Measurements from ENCODE around the gene SLIT1. TPM values are rescaled to one million over a fixed set of nuclear protein-coding genes. Genes with fewer than 3 reads are reported as not detected.

SLIT1 gene
- total RNA-seq, 1 experiment from 2014 or later, result 1.0 TPM

GRCh38 chr10:97136756-97137155 lies 49.0 kb downstream of the SLIT1 start:
- H3K4me2 ChIP-seq (ENCODE audit: low read depth, low read length, poor library complexity, severe bottlenecking), result no peak overlapping the region
- no peak overlapping the region for H3K9ac ChIP-seq (ENCODE audit: low read length)
- no peaks in the 10 kb centered on the region for H3K36me3 ChIP-seq (ENCODE audit: insufficient read depth, low read length)
- H3K4me1 ChIP-seq (ENCODE audit: low read length), result no peaks in the 10 kb centered on the region
- H3K9me2 ChIP-seq (replicated peaks; ENCODE audit: insufficient read depth, low read length), result no peaks in the 10 kb centered on the region
- H3K79me2 ChIP-seq (ENCODE audit: low read length), result no peaks in the 10 kb centered on the region
- H3K27me3 ChIP-seq (ENCODE audit: low read length), result no peaks in the 10 kb centered on the region
- no peak for DNase-seq
- no peaks in the 10 kb centered on the region for H4K20me1 ChIP-seq (ENCODE audit: insufficient read depth, low read depth, low read length)
- no peak overlapping the region for H3K27ac ChIP-seq (ENCODE audit: low read length)
- no peaks in the 10 kb centered on the region for H3K9me3 ChIP-seq (ENCODE audit: low read length)
- H2AFZ ChIP-seq (ENCODE audit: low read length), result no peak overlapping the region
- no peak overlapping the region for H3K4me3 ChIP-seq (ENCODE audit: low read length)

GRCh38 chr10:97135464-97135863 lies 50.3 kb downstream of the SLIT1 start:
- H4K20me1 ChIP-seq (ENCODE audit: insufficient read depth, low read depth, low read length), result no peaks in the 10 kb centered on the region
- H3K79me2 ChIP-seq (ENCODE audit: low read length), result no peaks in the 10 kb centered on the region
- H3K4me3 ChIP-seq (ENCODE audit: low read length), result no peak overlapping the region
- H2AFZ ChIP-seq (ENCODE audit: low read length), result no peak overlapping the region
- no peaks in the 10 kb centered on the region for H3K27me3 ChIP-seq (ENCODE audit: low read length)
- H3K4me2 ChIP-seq (ENCODE audit: low read depth, low read length, poor library complexity, severe bottlenecking), result no peak overlapping the region
- H3K36me3 ChIP-seq (ENCODE audit: insufficient read depth, low read length), result no peaks in the 10 kb centered on the region
- H3K4me1 ChIP-seq (ENCODE audit: low read length), result no peaks in the 10 kb centered on the region
- no peaks in the 10 kb centered on the region for H3K9me3 ChIP-seq (ENCODE audit: low read length)
- no peak overlapping the region for H3K9ac ChIP-seq (ENCODE audit: low read length)
- no peak overlapping the region for H3K27ac ChIP-seq (ENCODE audit: low read length)
- DNase-seq, result no peak
- H3K9me2 ChIP-seq (replicated peaks; ENCODE audit: insufficient read depth, low read length), result no peaks in the 10 kb centered on the region

GRCh38 chr10:97134983-97135382 lies 50.8 kb downstream of the SLIT1 start:
- Histone ChIP-seq H3K79me2 (ENCODE audit: low read length) (no peaks in the 10 kb centered on the region), H3K4me3 (ENCODE audit: low read length) (no peak overlapping the region), H3K36me3 (ENCODE audit: insufficient read depth, low read length) (no peaks in the 10 kb centered on the region), H3K9me2 (replicated peaks; ENCODE audit: insufficient read depth, low read length) (no peaks in the 10 kb centered on the region), H2AFZ (ENCODE audit: low read length) (no peak overlapping the region), H3K9me3 (ENCODE audit: low read length) (no peaks in the 10 kb centered on the region), H4K20me1 (ENCODE audit: insufficient read depth, low read depth, low read length) (no peaks in the 10 kb centered on the region), H3K27me3 (ENCODE audit: low read length) (no peaks in the 10 kb centered on the region), H3K4me1 (ENCODE audit: low read length) (no peaks in the 10 kb centered on the region), H3K9ac (ENCODE audit: low read length) (no peak overlapping the region), H3K4me2 (ENCODE audit: low read depth, low read length, poor library complexity, severe bottlenecking) (no peak overlapping the region), H3K27ac (ENCODE audit: low read length) (no peak overlapping the region)
- no peak for DNase-seq

GRCh38 chr10:97134110-97134509 lies 51.6 kb downstream of the SLIT1 start:
- Histone ChIP-seq H3K4me1 (ENCODE audit: low read length) (no peaks in the 10 kb centered on the region), H3K9ac (ENCODE audit: low read length) (no peak overlapping the region), H3K27ac (ENCODE audit: low read length) (no peak overlapping the region), H3K9me3 (ENCODE audit: low read length) (no peaks in the 10 kb centered on the region), H3K36me3 (ENCODE audit: insufficient read depth, low read length) (no peaks in the 10 kb centered on the region), H3K9me2 (replicated peaks; ENCODE audit: insufficient read depth, low read length) (no peaks in the 10 kb centered on the region), H3K27me3 (ENCODE audit: low read length) (no peaks in the 10 kb centered on the region), H3K79me2 (ENCODE audit: low read length) (no peaks in the 10 kb centered on the region), H2AFZ (ENCODE audit: low read length) (no peak overlapping the region), H3K4me2 (ENCODE audit: low read depth, low read length, poor library complexity, severe bottlenecking) (no peak overlapping the region), H3K4me3 (ENCODE audit: low read length) (no peak overlapping the region), H4K20me1 (ENCODE audit: insufficient read depth, low read depth, low read length) (no peaks in the 10 kb centered on the region)
- DNase-seq, result no peak

GRCh38 chr10:97132273-97132672 lies 53.5 kb downstream of the SLIT1 start:
- Histone ChIP-seq H3K27ac (ENCODE audit: low read length) (no peak overlapping the region), H3K9ac (ENCODE audit: low read length) (no peak overlapping the region), H3K79me2 (ENCODE audit: low read length) (no peaks in the 10 kb centered on the region), H3K9me2 (replicated peaks; ENCODE audit: insufficient read depth, low read length) (no peaks in the 10 kb centered on the region), H3K36me3 (ENCODE audit: insufficient read depth, low read length) (no peaks in the 10 kb centered on the region), H3K27me3 (ENCODE audit: low read length) (no peaks in the 10 kb centered on the region), H4K20me1 (ENCODE audit: insufficient read depth, low read depth, low read length) (no peaks in the 10 kb centered on the region), H3K4me1 (ENCODE audit: low read length) (no peaks in the 10 kb centered on the region), H3K4me3 (ENCODE audit: low read length) (no peak overlapping the region), H3K9me3 (ENCODE audit: low read length) (no peaks in the 10 kb centered on the region), H3K4me2 (ENCODE audit: low read depth, low read length, poor library complexity, severe bottlenecking) (no peak overlapping the region), H2AFZ (ENCODE audit: low read length) (no peak overlapping the region)
- no peak for DNase-seq

GRCh38 chr10:97131666-97132065 lies 54.1 kb downstream of the SLIT1 start:
- H3K27me3 ChIP-seq (ENCODE audit: low read length), result no peaks in the 10 kb centered on the region
- H3K9me2 ChIP-seq (replicated peaks; ENCODE audit: insufficient read depth, low read length), result no peaks in the 10 kb centered on the region
- H3K4me1 ChIP-seq (ENCODE audit: low read length), result no peaks in the 10 kb centered on the region
- no peaks in the 10 kb centered on the region for H3K36me3 ChIP-seq (ENCODE audit: insufficient read depth, low read length)
- H3K9me3 ChIP-seq (ENCODE audit: low read length), result no peaks in the 10 kb centered on the region
- no peak overlapping the region for H3K9ac ChIP-seq (ENCODE audit: low read length)
- H2AFZ ChIP-seq (ENCODE audit: low read length), result no peak overlapping the region
- DNase-seq, result no peak
- no peaks in the 10 kb centered on the region for H4K20me1 ChIP-seq (ENCODE audit: insufficient read depth, low read depth, low read length)
- H3K4me2 ChIP-seq (ENCODE audit: low read depth, low read length, poor library complexity, severe bottlenecking), result no peak overlapping the region
- H3K79me2 ChIP-seq (ENCODE audit: low read length), result no peaks in the 10 kb centered on the region
- H3K27ac ChIP-seq (ENCODE audit: low read length), result no peak overlapping the region
- H3K4me3 ChIP-seq (ENCODE audit: low read length), result no peak overlapping the region

GRCh38 chr10:97131181-97131628 lies 54.6 kb downstream of the SLIT1 start:
- no peaks in the 10 kb centered on the region for H4K20me1 ChIP-seq (ENCODE audit: insufficient read depth, low read depth, low read length)
- H2AFZ ChIP-seq (ENCODE audit: low read length), result no peak overlapping the region
- no peak overlapping the region for H3K27ac ChIP-seq (ENCODE audit: low read length)
- no peaks in the 10 kb centered on the region for H3K79me2 ChIP-seq (ENCODE audit: low read length)
- H3K4me1 ChIP-seq (ENCODE audit: low read length), result no peaks in the 10 kb centered on the region
- H3K27me3 ChIP-seq (ENCODE audit: low read length), result no peaks in the 10 kb centered on the region
- H3K4me3 ChIP-seq (ENCODE audit: low read length), result no peak overlapping the region
- H3K9me2 ChIP-seq (replicated peaks; ENCODE audit: insufficient read depth, low read length), result no peaks in the 10 kb centered on the region
- H3K9ac ChIP-seq (ENCODE audit: low read length), result no peak overlapping the region
- DNase-seq, result no peak
- no peaks in the 10 kb centered on the region for H3K9me3 ChIP-seq (ENCODE audit: low read length)
- H3K36me3 ChIP-seq (ENCODE audit: insufficient read depth, low read length), result no peaks in the 10 kb centered on the region
- H3K4me2 ChIP-seq (ENCODE audit: low read depth, low read length, poor library complexity, severe bottlenecking), result no peak overlapping the region

- no peak overlapping the region for H2AFZ ChIP-seq (ENCODE audit: low read length)
- no peak overlapping the region for H3K27ac ChIP-seq (ENCODE audit: low read length)
- no peaks in the 10 kb centered on the region for H3K27me3 ChIP-seq (ENCODE audit: low read length)
- no peak overlapping the region for H3K4me2 ChIP-seq (ENCODE audit: low read depth, low read length, poor library complexity, severe bottlenecking)
- H3K4me1 ChIP-seq (ENCODE audit: low read length), result no peaks in the 10 kb centered on the region
- no peaks in the 10 kb centered on the region for H3K9me3 ChIP-seq (ENCODE audit: low read length)
- H3K9ac ChIP-seq (ENCODE audit: low read length), result no peak overlapping the region
- no peaks in the 10 kb centered on the region for H3K79me2 ChIP-seq (ENCODE audit: low read length)
- no peaks in the 10 kb centered on the region for H4K20me1 ChIP-seq (ENCODE audit: insufficient read depth, low read depth, low read length)
- no peak for DNase-seq
- H3K36me3 ChIP-seq (ENCODE audit: insufficient read depth, low read length), result no peaks in the 10 kb centered on the region
- H3K4me3 ChIP-seq (ENCODE audit: low read length), result no peak overlapping the region
- no peaks in the 10 kb centered on the region for H3K9me2 ChIP-seq (replicated peaks; ENCODE audit: insufficient read depth, low read length)
Measured at GRCh38 chr10:97129666-97130065, 56.1 kb downstream of the SLIT1 start.
